H1 (cell line): ENCODE data around the gene KCNQ1. TPM values are rescaled to one million over a fixed set of nuclear protein-coding genes. Genes with fewer than 3 reads are reported as not detected.

Experiments used
- CTCF ChIA-PET: fragments of 300-600 bp; sonication (Branson Sonifier 250); formaldehyde crosslinking; loops from one replicate; lab custom pipeline; 2021; ENCODE audit not compliant: partially characterized antibody; lab: Charles Lee
- POLR2A ChIA-PET: fragments of 300-600 bp; sonication (Branson Sonifier 250); formaldehyde crosslinking; loops from one replicate; lab custom pipeline; 2021; ENCODE audit warnings: inconsistent platforms; ENCODE audit not compliant: partially characterized antibody; lab: Charles Lee
- DNase-seq, 2 experiments: peaks; one replicate each; pipeline versions ENCODE4 v3.0.0 to v3.0.0-alpha.2; 2010 to 2022; ENCODE audit warnings: low spot score in 2 of 2, low read depth in 1 of 2, mixed read lengths in 1 of 2
- FAIRE-seq: peaks from 2 replicates; lab custom pipeline; 2011; peaks lifted over from hg19 to GRCh38; lab: Jason Lieb, UNC
- H2AFZ ChIP-seq: 2 replicates; pipeline ENCODE4 v1.8.1; 2012; ENCODE audit warnings: low read length, inconsistent platforms
- H2AK5ac ChIP-seq: 2 replicates; pipeline ENCODE4 v1.6.1; 2013; ENCODE audit warnings: low read depth, low read length
- H2BK120ac ChIP-seq: replicated peaks from 2 replicates; pipeline ENCODE3; 2013; ENCODE audit warnings: low read depth, low read length, inconsistent platforms
- H2BK12ac ChIP-seq: 2 replicates; pipeline ENCODE4 v1.6.1; 2013; ENCODE audit warnings: low read depth, low read length
- H2BK15ac ChIP-seq: 2 replicates; pipeline ENCODE4 v1.6.1; 2013; ENCODE audit warnings: low read length
- H2BK20ac ChIP-seq: 2 replicates; pipeline ENCODE4 v1.6.1; 2013; ENCODE audit warnings: low read length
- H2BK5ac ChIP-seq: 2 replicates; pipeline ENCODE4 v1.6.1; 2013; ENCODE audit warnings: low read depth, low read length
- H3K14ac ChIP-seq: 2 replicates; pipeline ENCODE4 v1.6.1; 2013; ENCODE audit warnings: inconsistent platforms; ENCODE audit not compliant: insufficient read length
- H3K18ac ChIP-seq: 2 replicates; pipeline ENCODE4 v1.6.1; 2013; ENCODE audit warnings: low read length; ENCODE audit errors: extremely low read depth
- H3K23ac ChIP-seq: 2 replicates; pipeline ENCODE4 v1.6.1; 2013; ENCODE audit warnings: inconsistent platforms; ENCODE audit not compliant: insufficient read length
- H3K23me2 ChIP-seq: 2 replicates; pipeline ENCODE4 v1.6.1; 2013; ENCODE audit warnings: low read depth, low read length
- H3K27ac ChIP-seq: 2 replicates; pipeline ENCODE4 v1.6.1; 2011; ENCODE audit warnings: low read depth, low read length, inconsistent platforms
- H3K27me3 ChIP-seq, 4 experiments: replicated peaks in 1 of 4; 1 replicate in 1 of 4; 2 replicates in 3 of 4; pipeline versions ENCODE4 v1.6.1 to v1.8.1; 2011 to 2013; ENCODE audit warnings: low read length in 3 of 4, mild to moderate bottlenecking in 3 of 4, inconsistent platforms in 2 of 4, mixed read lengths in 2 of 4, moderate library complexity in 1 of 4; ENCODE audit not compliant: control insufficient read depth in 3 of 4, insufficient read depth in 3 of 4; ENCODE audit errors: extremely low read depth in 1 of 4
- H3K36me3 ChIP-seq, 4 experiments: 2 replicates each; pipeline versions ENCODE4 v1.6.1 to v1.8.1; 2011 to 2013; ENCODE audit warnings: mild to moderate bottlenecking in 4 of 4, low read length in 3 of 4, moderate library complexity in 2 of 4, control low read depth in 1 of 4, inconsistent platforms in 1 of 4; ENCODE audit not compliant: insufficient read depth in 4 of 4, control insufficient read depth in 2 of 4
- H3K4ac ChIP-seq: replicated peaks from 2 replicates; pipeline ENCODE3; 2013; ENCODE audit warnings: low read length, low read depth, mixed read lengths, inconsistent platforms; ENCODE audit not compliant: insufficient read length
- H3K4me1 ChIP-seq, 4 experiments: replicated peaks in 1 of 4; 1 replicate in 1 of 4; 2 replicates in 3 of 4; pipeline versions ENCODE4 v1.6.1 to v1.8.1; 2011 to 2013; ENCODE audit warnings: low read length in 3 of 4, inconsistent platforms in 2 of 4, mixed read lengths in 1 of 4; ENCODE audit not compliant: insufficient read depth in 4 of 4, control insufficient read depth in 3 of 4
- H3K4me2 ChIP-seq, 2 experiments: 2 replicates each; pipeline versions ENCODE4 v1.6.1 to v1.8.1; 2011 to 2013; ENCODE audit warnings: low read depth in 2 of 2, low read length in 2 of 2, control low read depth in 1 of 2, inconsistent platforms in 1 of 2, mild to moderate bottlenecking in 1 of 2; ENCODE audit not compliant: insufficient read depth in 1 of 2
- H3K4me3 ChIP-seq, 4 experiments: fragments of 200-600, 300-600 bp in 1 of 4; sonication (generic), shearing (Covaris generic), sonication (Bioruptor Twin) in 1 of 4; 2 replicates each; pipeline versions ENCODE4 v1.5.1 to v1.8.1; 2011 to 2016; ENCODE audit warnings: low read length in 4 of 4, low read depth in 3 of 4, control low read depth in 2 of 4, inconsistent platforms in 2 of 4, mild to moderate bottlenecking in 2 of 4, mixed read lengths in 1 of 4, moderate library complexity in 1 of 4; ENCODE audit not compliant: insufficient read depth in 2 of 4; ENCODE audit errors: extremely low read depth in 1 of 4
- H3K56ac ChIP-seq: replicated peaks from 2 replicates; pipeline ENCODE3; 2013; ENCODE audit warnings: low read depth, mild to moderate bottlenecking, mixed read lengths, low read length, inconsistent platforms; ENCODE audit not compliant: insufficient read length
- H3K79me1 ChIP-seq: 2 replicates; pipeline ENCODE4 v1.6.1; 2013; ENCODE audit warnings: low read depth, low read length, control low read depth
- H3K79me2 ChIP-seq, 2 experiments: 2 replicates each; pipeline versions ENCODE4 v1.6.1 to v1.8.1; 2012 to 2013; ENCODE audit warnings: low read length in 2 of 2, mild to moderate bottlenecking in 2 of 2, inconsistent platforms in 1 of 2; ENCODE audit not compliant: insufficient read depth in 2 of 2, control insufficient read depth in 1 of 2
- H3K9ac ChIP-seq, 4 experiments: replicated peaks in 1 of 4; 1 replicate in 1 of 4; 2 replicates in 3 of 4; pipeline versions ENCODE4 v1.6.1 to v1.8.1; 2011 to 2013; ENCODE audit warnings: low read depth in 3 of 4, low read length in 3 of 4, control low read depth in 2 of 4, mild to moderate bottlenecking in 2 of 4, moderate library complexity in 2 of 4, inconsistent platforms in 1 of 4; ENCODE audit errors: extremely low read depth in 1 of 4
- H3K9me3 ChIP-seq, 2 experiments: 2 replicates each; pipeline versions ENCODE4 v1.6.1 to v1.8.1; 2012 to 2013; ENCODE audit warnings: mild to moderate bottlenecking in 2 of 2, moderate library complexity in 2 of 2, control low read depth in 1 of 2, inconsistent platforms in 1 of 2, low read depth in 1 of 2, low read length in 1 of 2, mixed read lengths in 1 of 2; ENCODE audit not compliant: insufficient read depth in 2 of 2
- H4K20me1 ChIP-seq, 2 experiments: replicated peaks in 1 of 2; 2 replicates each; pipeline versions ENCODE3 to v1.8.1; 2011 to 2013; ENCODE audit warnings: inconsistent platforms in 2 of 2, low read length in 2 of 2, mild to moderate bottlenecking in 1 of 2; ENCODE audit not compliant: insufficient read depth in 2 of 2, control insufficient read depth in 1 of 2
- H4K5ac ChIP-seq: 2 replicates; pipeline ENCODE4 v1.6.1; 2013; ENCODE audit warnings: low read length, low read depth, mixed read lengths, inconsistent platforms; ENCODE audit not compliant: insufficient read length
- H4K8ac ChIP-seq: 2 replicates; pipeline ENCODE4 v1.8.0; 2013; ENCODE audit warnings: mild to moderate bottlenecking, moderate library complexity, low read length, inconsistent platforms; ENCODE audit not compliant: insufficient read depth; ENCODE audit errors: extremely low read depth
- H4K91ac ChIP-seq: replicated peaks from 2 replicates; pipeline ENCODE3; 2013; ENCODE audit warnings: low read length, mixed read lengths, inconsistent platforms; ENCODE audit not compliant: insufficient read length
- BACH1 ChIP-seq: IDR thresholded peaks from 2 replicates; pipeline ENCODE4 v1.6.1; 2012; ENCODE audit warnings: low read length, improper control_type of control experiment
- CHD1 ChIP-seq: IDR thresholded peaks from 2 replicates; pipeline ENCODE4 v1.6.1; 2012; ENCODE audit warnings: low read depth, low read length, improper control_type of control experiment
- EP300 ChIP-seq, 2 experiments: IDR thresholded peaks; 1 replicate in 1 of 2; 2 replicates in 1 of 2; pipeline ENCODE4 v1.6.1; 2011 to 2012; ENCODE audit warnings: low read depth in 2 of 2, low read length in 2 of 2, mild to moderate bottlenecking in 2 of 2, borderline replicate concordance in 1 of 2, inconsistent platforms in 1 of 2, moderate library complexity in 1 of 2
- JUN ChIP-seq: IDR thresholded peaks from 2 replicates; pipeline ENCODE4 v1.6.1; 2011; ENCODE audit warnings: low read depth, mild to moderate bottlenecking, improper control_type of control experiment, low read length
- NRF1 ChIP-seq: IDR thresholded peaks from 2 replicates; pipeline ENCODE4 v1.6.1; 2011; ENCODE audit warnings: mild to moderate bottlenecking, low read depth, low read length, improper control_type of control experiment
- SAP30 ChIP-seq: fragments of 300-600 bp; sonication (generic); IDR thresholded peaks from 2 replicates; pipeline ENCODE4 v1.7.1; 2012; ENCODE audit warnings: low read length, moderate library complexity, mild to moderate bottlenecking, inconsistent platforms; ENCODE audit not compliant: insufficient read depth, insufficient replicate concordance
- SIN3A ChIP-seq, 2 experiments: IDR thresholded peaks in 1 of 2; conservative IDR thresholded peaks in 1 of 2; 2 replicates each; pipeline ENCODE4 v1.6.1; 2011 to 2012; ENCODE audit warnings: low read length in 2 of 2, improper control_type of control experiment in 1 of 2, low read depth in 1 of 2, mild to moderate bottlenecking in 1 of 2
- SIX5 ChIP-seq: IDR thresholded peaks from 2 replicates; pipeline ENCODE4 v1.6.1; 2011; ENCODE audit warnings: mild to moderate bottlenecking, low read depth, low read length
- TCF12 ChIP-seq: IDR thresholded peaks from 2 replicates; pipeline ENCODE4 v1.6.1; 2011; ENCODE audit warnings: low read depth, mild to moderate bottlenecking, low read length
- WGBS, 2 experiments: shearing (Covaris generic) in 1 of 2; methylation state at CpG; one replicate each; pipeline versions ENCODE4 v1.1.6 to v1.1.7; 2013 to 2015; ENCODE audit warnings: low lambda C conversion rate in 2 of 2, mixed read lengths in 2 of 2, inconsistent platforms in 1 of 2, low coverage in 1 of 2, missing lambda C conversion rate in 1 of 2; ENCODE audit not compliant: insufficient replicate concordance in 2 of 2, insufficient coverage in 1 of 2, insufficient read length in 1 of 2; ENCODE audit errors: extremely low coverage in 1 of 2, missing lambda C conversion rate in 1 of 2; 5-methylcytosine and 5-hydroxymethylcytosine counted together
- polyA plus RNA-seq, 7 experiments: library from polyadenylated mRNA; depleted of rRNA in 3 of 7; stranded (reverse) in 5 of 7; unstranded in 2 of 7; fragments of >200 nt in 5 of 7; fragments of 200-250 nt in 2 of 7; gene quantifications; 1 replicate in 5 of 7; 2 replicates in 1 of 7; 4 replicates in 1 of 7; pipeline versions ENCODE4 v1.2.1 to v1.2.3, GENCODE V29; 2011 to 2013; ENCODE audit warnings: missing spikeins in 2 of 7, mixed read lengths in 2 of 7
- total RNA-seq: library from RNA; stranded (reverse); fragmentation: NEBNext Ultra II Directional; extraction: Animal tissue kit (Norgen Biotek cat#: 25700); gene quantifications from 2 replicates; pipeline ENCODE4 v1.2.1, GENCODE V29; 2021
- TF ChIP-seq, protein P1 (sequence below): IDR thresholded peaks from 2 replicates; pipeline ENCODE4 v1.6.1; 2012; ENCODE audit warnings: low read length, inconsistent platforms

Gene KCNQ1
- total and polyA plus RNA-seq, 2 of the 8 experiments (the other 6 are each of a cell fraction or from before 2014, with no cell fraction given): 1.9 to 2.0 TPM

DNA sequence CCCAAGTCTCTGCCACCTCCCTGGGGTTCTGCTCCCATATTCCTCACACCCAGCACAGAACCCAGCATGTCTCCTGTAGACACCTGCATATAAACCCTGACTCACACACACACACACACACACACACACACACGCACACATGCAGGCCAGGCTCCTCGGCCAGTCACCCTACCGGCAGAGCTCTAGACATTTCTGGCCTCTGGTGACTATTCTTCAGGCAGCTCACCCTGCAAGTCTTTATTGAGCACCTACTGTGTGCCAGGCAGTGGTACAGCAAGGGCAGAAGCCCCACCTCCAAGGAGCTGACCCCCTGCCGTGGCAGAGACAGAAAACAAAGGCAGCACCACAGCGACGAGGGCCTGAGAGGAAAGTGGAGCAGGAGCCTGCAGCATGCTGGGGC is 390.5 kb downstream of the KCNQ1 start:
- no peak overlapping the region for H2BK5ac ChIP-seq
- no peak overlapping the region for H4K5ac ChIP-seq
- no peak for DNase-seq
- no peak overlapping the region for H3K4ac ChIP-seq
- H3K4me3 ChIP-seq: no peak overlapping the region
- H3K9ac ChIP-seq: no peak overlapping the region
- H3K56ac ChIP-seq: no peak overlapping the region
- FAIRE-seq: no peak
- no peak overlapping the region for H2AFZ ChIP-seq
- H4K8ac ChIP-seq: no peak overlapping the region; the same call in 1 of the 2 replicates
- H3K4me2 ChIP-seq: no peak overlapping the region
- no peaks in the 10 kb centered on the region; a peak in 1 of 4 replicates for H3K9me3 ChIP-seq
- H2BK20ac ChIP-seq: no peak overlapping the region
- H2BK120ac ChIP-seq: no peak overlapping the region
- no peak overlapping the region for H2BK15ac ChIP-seq
- H3K14ac ChIP-seq: no peak overlapping the region
- no peaks in the 10 kb centered on the region for H3K79me2 ChIP-seq
- CTCF ChIA-PET: interaction anchor here (0.9 to 2.0 kb wide), 2 partner anchors 53 to 304 kb away, joined by 3 to 4 read pairs; no protein-coding TSS in a partner anchor
- peaks cover 0 to 21% (median 13%) of the 10 kb centered on the region in 4 experiments; a peak in 6 of 7 replicates for H3K4me1 ChIP-seq
- H3K18ac ChIP-seq: no peak overlapping the region; the same call in 1 of the 2 replicates
- POLR2A ChIA-PET: interaction anchor here (1.0 kb wide), 1 partner anchor 26 kb away, joined by 3 read pairs; no protein-coding TSS in a partner anchor
- peaks cover 0 to 2% of the 10 kb centered on the region in 2 experiments for H4K20me1 ChIP-seq
- no peak overlapping the region for H4K91ac ChIP-seq
- no peak overlapping the region for H2AK5ac ChIP-seq
- H3K36me3 ChIP-seq: no peaks in the 10 kb centered on the region
- H2BK12ac ChIP-seq: no peak overlapping the region
- H3K23me2 ChIP-seq: no peaks in the 10 kb centered on the region
- 68% methylated on average over 6 of the region's 6 CpGs; no CpG with 5 or more reads in 1 of the 2 experiments for whole genome bisulfite sequencing, 2 experiments
- no peaks in the 10 kb centered on the region for H3K79me1 ChIP-seq
- peaks cover 0 to 3% (median 2%) of the 10 kb centered on the region in 4 experiments; a peak in 3 of 7 replicates for H3K27me3 ChIP-seq
- no peak overlapping the region for H3K23ac ChIP-seq
- H3K27ac ChIP-seq: no peak overlapping the region
- TF ChIP-seq SIX5: no peak
- no peak for TF ChIP-seq NRF1
- TF ChIP-seq BACH1: no peak
- TF ChIP-seq, protein P1, sequence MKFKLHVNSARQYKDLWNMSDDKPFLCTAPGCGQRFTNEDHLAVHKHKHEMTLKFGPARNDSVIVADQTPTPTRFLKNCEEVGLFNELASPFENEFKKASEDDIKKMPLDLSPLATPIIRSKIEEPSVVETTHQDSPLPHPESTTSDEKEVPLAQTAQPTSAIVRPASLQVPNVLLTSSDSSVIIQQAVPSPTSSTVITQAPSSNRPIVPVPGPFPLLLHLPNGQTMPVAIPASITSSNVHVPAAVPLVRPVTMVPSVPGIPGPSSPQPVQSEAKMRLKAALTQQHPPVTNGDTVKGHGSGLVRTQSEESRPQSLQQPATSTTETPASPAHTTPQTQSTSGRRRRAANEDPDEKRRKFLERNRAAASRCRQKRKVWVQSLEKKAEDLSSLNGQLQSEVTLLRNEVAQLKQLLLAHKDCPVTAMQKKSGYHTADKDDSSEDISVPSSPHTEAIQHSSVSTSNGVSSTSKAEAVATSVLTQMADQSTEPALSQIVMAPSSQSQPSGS: no peak
- TF ChIP-seq SIN3A (conservative IDR thresholded peaks at IDR 0.05 in 1 of 2, IDR thresholded peaks at IDR 0.05 in 1 of 2; ENCODE audit: low read depth in 1 of 2, low read length in 2 of 2): no peak
- no peak for TF ChIP-seq CHD1
- no peak for TF ChIP-seq SAP30
- no peak for TF ChIP-seq JUN
- no peak for TF ChIP-seq EP300 (IDR thresholded peaks at IDR 0.05; ENCODE audit: borderline replicate concordance in 1 of 2, low read depth in 2 of 2, low read length in 2 of 2)
- TF ChIP-seq TCF12: no peak
